Stimulated activated naive CD4-positive, alpha-beta T cell treated with Interleukin-2 at 50 U/mL for 16 hours (primary cell): ENCODE data around the gene COA8.
A peak's percentile ranks its signal among the peaks of the same experiment; 100 is the strongest.
"Not testable (repeated sequence)": the region's sequence is repeated elsewhere in the genome, so short reads cannot be mapped to it uniquely, and the experiment has no call there.

Source experiments
- DNase-seq: peaks from one replicate; lab custom pipeline; 2025; lab: John Stamatoyannopoulos, UW

COA8 gene

DNA sequence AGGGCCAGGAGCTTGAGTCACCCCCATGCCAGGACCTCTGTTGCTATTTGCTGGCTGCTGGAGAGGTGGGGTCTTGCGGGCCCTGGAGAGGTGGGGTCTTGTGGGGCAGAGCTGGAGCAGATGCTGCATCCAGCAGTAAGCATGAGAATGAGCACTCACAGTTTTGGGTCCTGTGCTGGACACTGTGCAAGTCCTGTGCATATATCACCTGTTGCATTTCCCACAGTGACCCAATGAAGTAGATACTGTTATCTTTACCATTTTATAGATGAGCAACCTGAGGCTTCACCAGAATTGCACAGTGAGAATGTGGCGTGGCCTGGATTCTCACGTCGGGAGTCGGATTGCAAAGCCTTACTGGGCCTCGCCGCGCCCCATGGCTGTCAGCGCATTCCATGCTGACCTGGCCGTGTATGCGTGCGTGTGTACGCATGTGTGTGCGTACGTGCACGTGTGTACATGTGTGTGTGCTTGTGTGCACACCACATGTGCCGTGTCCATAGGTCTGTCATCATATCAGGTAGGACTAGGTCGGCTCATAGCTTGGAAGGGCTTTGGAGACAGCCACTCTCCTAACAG is 12.0 kb downstream of the COA8 start:
- DNase-seq, result no peak

DNA sequence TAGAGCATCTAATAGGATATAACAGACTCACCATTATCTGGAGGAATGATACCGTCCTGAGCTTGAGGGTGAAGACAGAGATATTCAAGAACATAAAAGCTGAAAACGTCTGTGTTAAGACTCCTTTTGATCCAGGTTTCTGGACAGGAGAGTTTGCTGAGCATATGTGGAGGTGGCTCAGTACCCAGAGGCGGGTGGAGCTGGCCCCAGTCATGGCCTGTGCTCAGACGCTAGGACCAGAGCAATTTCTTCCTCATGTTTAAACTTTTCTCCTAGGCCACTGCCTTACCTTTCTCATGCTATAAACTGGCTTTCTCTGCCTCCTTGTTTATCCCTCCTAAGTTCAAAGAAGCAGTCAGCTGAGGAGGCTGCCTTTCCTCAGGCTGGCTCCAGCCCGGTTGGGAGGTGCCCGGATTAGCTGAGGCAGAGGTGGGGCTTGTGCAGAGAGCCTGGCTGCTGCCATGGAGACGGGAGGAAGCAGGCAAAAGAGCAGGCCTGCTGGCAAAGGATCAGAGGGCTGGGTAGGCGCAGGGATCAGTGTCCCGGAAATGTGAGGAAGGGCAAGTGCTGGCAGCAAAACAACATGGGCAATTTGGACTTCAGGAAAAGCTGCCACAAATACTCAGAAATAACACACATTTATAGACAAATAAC is 13.7 kb downstream of the COA8 start:
- no peak for DNase-seq

DNA sequence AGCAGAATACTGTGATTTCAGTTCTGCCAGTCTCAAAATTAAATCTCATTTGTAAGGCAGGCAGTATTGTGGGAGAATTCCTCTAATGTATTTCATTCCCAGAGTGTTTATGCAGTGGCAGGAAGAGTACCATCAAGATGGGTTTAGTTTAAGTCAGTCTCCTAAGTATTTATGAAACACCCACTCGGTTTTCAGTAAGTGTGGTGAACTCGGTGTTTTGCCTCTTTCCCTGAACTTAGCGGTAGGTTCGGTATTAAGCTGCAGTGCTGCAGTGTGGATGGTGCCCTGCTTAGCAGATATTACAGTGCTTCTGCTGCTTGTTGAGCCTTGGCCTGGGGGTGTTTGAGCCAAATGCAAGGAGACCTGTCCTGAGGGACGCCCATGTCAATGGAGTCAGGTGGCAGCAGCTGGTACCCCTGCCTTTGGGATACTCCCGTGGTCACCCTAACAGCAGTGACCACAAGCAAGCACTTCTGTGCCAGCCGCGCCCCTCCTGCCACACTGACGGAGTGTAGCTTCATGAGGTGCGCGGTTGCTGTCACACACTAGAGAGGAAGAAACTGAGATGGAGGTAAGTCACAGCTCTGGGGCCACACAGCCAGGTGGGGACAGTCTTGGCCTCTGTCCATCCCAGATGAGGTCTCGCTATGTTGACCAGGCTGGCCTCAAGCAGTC is 15.8 kb downstream of the COA8 start:
- DNase-seq, result no peak

DNA sequence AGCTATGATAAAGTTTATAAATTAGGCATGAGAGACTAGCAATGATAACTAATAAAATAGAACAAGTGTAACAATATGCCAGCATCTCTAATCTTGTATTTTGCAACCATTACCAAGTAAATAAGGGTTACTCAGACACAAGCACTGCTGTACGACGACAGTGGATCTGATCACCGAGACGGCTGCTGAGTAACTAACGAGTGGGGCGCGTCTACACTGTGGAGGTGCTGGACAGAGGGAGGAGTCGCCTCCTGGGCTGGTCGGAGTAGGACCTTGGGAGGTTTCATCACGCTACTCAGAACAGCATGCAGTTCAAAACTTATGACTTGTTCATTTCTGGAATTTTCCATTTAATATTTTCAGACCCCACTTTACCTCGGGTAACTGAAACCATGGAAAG is 18.4 kb downstream of the COA8 start:
- no peak for DNase-seq

DNA sequence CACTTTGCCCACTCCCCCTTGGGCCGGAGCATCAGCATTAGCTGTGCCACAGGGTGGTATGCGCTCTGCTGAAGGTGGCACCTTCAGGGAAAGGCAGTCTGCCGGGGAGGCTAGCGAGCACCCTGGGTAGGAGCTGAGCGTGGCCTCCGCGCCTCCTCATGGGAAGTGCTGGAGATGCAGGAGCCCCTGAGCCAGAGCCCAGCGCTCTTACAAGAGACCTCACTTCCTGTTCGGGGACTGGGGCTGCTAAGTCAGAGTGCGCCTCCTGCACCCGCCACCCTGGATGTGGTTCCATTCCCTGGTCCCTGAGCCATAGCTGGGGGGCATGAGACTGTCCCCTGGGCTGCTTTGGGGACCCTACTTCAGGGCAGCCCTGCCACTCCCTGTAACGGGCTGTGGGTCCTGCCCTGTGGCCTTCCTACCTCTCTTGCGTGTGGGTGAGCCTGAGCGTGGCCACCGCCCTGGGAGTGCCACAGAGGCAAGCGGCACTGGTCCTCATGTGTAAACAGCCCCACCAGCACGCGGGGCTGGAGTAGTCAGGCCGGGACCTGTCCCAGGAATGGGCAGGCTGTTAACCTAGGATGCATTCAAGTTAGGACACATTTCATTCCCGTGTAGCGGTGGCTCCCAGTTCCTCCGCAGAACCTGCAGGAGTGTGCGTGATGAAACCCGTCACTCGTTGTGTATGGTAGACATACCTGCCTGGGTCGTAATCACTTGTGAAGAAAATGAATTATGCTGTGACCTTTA is 19.4 kb downstream of the COA8 start:
- DNase-seq, result no peak

DNA sequence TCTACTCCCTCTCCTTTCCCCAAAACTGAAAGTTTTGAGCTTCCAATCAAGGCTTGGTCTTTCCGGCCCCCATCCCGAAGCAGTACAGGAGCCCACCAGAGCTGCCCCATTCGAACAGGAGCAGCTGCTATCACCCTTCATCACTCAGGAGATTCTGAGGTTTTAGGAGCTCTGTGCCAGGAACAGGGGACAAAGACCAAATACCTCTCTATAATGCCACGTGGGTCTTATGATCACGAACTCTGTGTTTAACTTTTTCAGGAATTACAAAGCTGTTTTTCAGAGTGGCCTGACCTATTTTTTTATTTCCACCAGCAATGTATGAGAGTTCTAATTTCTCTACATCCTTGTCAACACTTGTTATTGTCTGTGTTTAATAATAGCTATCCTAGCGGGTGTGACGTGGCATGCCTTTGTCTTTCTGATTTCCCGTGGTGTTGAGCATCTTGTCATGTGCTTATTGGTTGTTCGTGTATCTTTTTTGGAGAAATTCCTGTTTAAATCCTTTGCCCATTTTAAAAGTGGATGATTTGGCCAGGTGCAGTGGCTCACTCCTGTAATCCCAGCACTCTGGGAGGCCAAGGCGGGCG is 21.7 kb downstream of the COA8 start:
- DNase-seq, result no peak

DNA sequence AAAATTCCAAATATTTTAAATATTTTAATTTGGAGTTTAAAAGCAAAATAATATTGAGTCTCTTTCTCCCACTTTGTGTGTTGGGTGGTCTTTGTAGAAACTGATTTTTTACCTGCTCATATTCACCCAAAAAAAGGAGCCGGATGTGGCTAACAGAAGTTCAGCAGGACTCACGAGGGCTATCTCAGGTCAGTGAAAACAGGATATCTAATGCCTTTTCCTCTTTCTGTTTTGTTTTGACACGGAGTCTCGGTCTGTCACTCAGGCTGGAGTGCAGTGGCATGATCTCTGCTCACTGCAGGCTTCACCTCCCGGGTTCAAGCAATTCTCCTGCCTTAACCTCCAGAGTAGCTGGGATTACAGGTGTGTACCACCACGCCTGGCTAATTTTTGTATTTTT is 30.8 kb downstream of the COA8 start:
- no peak for DNase-seq

DNA sequence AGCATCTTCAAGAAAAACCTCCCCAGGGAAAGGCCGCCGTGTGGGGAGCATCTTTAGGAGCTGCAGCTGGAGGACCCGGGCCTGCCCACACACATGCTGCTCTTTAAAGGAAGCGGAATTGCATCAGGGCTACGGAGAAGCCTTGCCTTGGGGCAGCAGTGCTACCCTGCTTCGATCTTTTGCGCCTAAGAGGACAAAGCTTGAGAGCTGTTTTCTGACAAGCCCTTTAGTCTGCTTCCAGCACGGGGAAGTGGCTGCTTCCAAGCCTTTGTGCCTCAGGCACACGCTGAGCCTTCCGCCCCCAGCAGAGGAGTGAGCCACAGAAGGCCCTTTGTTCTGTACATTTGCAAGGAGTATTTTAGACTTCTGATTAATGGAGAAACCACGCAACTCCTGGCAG is 31.5 kb downstream of the COA8 start:
- no peak for DNase-seq

DNA sequence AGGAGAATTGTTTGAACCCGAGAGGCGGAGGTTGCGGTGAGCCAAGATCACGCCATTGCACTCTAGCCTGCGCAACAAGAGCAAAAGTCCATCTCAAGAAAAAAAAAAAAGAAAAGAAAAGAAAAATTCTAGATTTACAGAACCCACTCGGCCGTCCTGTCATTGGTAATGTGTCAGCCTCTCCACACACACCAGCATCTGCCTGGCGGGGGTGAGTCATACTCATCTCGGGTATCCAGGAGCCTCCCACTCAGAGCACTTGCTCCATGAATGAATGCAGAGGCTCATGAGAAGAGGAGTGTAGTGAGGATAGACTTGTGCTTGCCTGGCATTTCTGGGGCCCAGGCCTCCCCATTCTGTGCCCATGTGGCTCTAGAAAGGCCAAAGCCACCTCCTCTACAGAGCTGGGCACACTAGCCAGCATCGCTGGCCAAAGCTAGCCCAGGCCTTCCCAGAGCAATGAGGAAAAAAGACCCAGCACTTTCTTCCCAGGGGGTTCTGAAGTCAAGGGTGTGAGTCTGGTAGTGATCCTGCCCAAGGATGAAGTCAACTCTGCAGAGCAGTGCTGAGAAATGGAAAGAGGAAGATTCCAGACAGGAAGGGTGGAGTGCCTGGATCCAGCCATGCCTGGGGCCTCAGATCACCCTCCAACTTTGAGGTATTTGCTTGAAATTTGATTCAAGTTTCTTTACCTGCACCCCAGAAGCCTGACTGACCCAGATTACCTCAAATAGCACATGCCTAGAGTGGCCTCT is 35.0 kb downstream of the COA8 start:
- DNase-seq, result no peak

DNA sequence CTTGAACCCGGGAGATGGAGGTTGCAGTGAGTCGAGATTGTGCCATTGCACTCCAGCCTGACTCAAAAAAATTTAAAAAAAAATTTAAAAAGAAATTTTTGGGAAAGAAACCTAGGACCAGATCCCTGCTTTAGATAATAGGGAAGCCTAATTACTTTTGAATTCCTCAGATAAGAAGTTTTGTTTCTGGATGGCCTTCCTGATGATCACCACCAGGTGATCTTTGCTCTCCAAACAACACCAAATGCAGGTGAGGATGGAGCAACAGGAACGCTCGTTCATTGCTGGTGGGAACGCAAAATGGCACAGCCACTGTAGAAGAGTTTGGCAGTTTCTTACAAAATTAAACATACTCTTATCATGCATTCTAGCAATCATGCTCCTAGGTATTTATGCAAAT is 37.7 kb downstream of the COA8 start:
- DNase-seq, result no peak

DNA sequence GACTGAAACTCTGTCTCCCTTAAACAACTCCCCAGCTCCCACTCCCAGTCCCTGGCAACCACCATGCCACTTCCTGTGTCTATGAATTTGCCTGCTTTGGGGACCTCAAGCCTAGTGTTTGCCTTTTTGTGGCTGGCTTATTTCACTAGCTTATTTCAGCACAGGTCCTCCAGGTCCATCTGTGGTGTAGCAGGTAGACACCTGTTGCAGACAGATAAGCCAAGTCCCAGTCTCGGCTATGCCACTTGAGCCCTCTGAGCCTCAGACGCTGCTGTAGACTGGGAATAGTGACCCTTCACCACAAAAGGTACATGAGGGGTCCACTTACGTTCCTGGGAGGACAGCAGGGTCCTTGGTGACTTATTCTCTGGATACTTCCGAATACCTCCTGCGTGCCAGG is 41.9 kb downstream of the COA8 start:
- no peak for DNase-seq

DNA sequence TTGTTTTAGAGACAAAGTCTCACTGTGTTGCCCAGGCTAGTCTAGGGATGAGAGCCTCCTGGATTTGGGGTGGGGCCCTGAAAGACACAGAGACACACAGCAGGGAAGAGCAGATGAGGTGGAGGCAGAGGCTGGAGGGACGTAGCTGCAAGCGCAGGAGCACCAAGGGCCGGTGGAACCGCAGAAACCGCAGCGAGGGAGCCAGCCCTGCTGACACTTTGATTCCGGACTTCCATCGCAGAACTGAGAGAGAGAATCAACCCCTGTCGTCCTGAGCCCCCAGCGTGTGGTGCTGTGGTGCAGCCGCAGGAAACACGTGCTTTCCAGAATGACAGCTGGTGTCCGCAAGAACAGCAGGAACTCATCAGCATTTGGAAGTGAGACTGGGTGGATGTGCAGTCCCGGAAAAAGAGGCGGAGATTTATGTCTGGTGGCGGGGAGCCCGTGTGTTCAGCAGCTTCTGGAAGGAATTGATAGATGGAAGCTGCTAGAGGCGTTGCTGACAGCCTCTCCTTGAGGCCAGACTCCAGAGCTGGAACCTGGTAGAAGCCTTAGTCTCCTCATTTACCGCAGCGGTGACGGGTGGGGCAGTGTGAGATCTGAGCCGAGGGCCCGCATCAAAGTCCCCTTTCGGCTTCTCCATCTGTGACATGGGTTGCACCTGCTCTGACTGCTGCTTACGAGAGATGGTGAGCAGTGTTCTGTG is 44.4 kb downstream of the COA8 start:
- DNase-seq, result peak; percentile 26

DNA sequence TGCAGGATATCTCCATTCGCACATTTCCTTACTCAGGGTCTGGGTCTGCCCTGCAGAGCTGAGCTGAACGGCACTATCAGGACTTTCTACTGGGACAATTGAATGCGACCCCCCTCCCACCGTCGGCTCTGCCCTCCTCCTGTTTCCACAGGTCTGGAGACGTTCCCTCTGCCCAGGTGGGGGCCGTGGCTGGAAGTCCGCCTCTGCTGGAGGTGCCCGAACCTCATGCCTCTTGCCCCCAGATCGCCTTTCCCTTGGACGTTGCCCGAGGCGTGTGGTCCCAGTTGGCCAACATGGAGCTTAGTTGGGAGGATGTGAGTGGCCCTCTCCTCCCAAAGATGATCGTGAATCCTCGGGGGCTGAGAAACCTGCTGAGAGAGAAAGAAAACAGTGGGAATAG is 45.1 kb downstream of the COA8 start:
- DNase-seq, result no peak

DNA sequence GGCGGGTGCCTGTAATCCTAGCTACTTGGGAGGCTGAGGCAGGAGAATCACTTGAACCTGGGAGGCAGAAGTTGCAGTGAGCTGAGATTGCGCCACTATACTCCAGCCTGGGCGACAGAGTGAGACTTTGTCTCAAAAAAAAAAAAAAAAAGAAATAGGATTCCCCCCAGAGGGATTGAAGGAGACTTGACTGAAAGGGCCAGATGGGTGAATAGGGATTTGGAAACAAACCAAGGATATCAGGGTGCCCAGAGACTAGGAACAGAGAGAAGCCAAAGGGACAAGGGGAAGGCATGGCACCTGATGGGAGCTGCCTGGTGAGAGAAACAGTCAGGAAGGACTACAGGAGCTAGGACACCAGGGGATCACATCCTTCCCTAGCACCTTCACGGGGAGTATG is 46.3 kb downstream of the COA8 start:
- not testable (repeated sequence) for DNase-seq

DNA sequence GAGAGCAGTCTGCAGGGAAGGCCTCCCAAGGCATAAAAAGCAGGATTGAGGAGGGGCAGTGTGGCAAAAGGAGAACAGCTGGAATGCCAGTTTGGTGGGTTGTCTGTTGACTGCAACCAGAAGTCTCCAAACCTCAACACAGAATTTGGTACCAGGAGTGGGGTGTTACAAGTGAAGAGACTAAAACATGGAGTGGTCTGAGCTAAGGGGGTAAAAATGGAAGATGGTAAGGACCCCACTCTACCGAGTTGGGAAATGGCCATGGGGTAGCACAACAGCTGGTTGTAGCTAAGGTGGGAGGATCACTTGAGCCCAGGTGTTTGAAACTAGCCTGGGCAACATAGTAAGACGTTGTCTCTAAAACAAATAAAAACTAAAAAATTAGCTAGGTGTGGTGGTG is 48.5 kb downstream of the COA8 start:
- DNase-seq, result no peak

DNA sequence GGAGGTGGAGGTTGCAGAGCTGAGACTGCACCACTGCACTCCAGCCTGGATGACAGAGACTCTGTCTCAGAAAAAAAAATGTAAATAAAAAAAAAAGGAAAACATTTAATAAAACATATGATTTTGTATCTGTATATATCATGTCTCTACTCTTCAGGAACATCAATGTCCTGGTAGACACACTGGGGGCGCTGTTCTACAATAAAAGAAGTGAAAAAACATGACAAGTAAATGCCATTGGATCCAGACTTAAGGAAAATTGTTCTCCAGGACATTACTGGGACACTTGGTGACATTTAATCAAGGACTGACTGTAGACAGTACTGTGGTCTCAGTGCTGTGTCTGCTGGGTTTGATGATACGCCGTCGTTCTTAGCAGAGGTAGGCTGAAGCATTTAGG is 50.8 kb downstream of the COA8 start:
- no peak for DNase-seq

DNA sequence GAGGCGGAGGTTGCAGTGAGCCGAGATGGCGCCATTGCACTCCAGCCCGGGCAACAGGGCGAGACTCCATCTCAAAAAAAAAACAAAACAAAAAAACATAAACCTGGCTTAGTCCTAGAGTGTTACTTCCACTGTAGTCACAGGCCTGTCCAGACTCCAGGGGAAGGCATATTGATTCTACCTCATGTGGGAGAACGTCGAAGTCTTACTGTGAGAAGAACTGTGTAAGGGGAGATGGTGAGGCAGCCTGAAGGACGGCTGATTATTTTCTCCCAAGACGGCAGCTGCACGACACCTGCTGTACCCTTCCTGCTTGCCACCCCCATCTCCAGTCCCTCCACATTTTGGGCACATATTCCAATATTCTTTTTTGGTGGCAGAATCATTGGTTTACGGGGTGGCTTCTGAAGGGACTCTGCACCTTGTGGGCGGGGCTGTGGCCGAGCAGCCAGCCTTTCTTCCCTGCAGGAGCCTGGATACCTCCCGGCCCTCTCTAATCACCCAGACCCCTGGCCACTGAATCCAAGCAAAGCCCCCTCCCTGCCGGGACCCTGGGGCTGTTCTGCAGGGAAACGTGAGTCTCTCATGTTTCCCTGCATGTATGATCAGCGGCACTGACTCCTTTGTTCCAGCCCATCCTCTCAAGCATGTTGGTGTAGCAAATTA is 54.0 kb downstream of the COA8 start:
- DNase-seq, result no peak

DNA sequence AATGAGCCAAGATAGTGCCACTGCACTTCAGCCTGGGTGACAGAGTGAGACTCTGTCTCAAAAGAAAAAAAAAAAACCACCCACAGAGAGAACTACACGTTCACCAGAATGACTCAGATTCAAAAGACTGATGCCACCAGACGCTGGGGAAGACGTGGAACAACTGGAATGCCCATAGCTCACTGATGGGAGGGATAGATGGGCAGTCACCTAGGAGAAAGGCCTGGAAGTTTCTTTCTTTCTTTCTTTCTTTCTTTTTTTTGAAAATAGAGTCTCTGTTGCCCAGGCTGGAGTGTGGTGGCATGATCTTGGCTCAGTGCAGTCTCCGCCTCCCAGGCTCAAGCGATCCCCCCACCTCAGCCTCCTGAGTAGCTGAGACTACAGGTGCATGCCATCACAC is 56.3 kb downstream of the COA8 start:
- DNase-seq, result no peak

DNA sequence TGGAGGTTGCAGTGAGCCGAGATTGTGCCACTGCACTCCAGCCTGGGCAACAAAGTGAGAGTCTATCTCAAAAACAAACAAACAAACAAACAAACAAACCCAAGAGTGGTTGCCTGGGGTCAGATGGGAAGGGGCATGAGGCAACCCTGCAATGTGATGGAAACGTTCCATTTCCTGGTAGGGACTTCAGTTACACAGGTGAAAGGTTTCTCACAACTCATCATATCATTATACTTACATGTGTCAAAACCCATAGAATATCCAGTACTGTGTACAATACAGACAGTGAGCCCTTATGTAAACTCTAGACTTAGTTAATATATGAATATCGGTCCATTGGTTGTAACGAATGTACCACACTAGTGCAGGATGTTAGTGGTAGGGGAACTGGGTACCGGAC is 59.1 kb downstream of the COA8 start:
- DNase-seq, result no peak

DNA sequence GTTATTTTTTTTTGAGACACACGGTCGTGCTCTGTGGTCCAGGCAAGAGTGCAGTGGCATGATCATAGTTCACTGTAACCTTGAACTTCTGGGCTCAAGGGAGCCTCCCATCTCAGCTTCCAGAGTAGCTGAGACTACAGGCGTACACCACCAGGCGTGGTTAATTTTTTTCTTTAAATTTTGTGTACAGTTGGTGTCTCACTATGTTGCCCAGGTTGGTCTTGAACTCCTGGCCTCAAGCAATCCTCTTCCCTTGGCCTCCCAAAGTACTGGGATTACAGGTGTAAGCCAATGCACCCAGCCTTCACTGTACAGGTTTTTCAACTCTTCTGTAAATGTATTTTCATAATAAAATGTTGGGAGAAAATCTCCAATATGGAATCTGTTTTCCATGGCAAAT is 60.5 kb downstream of the COA8 start:
- DNase-seq, result no peak
